Liver (tissue), 9 donors: ENCODE measurements around the gene CRISPLD2. TPM values are rescaled to one million over a fixed set of nuclear protein-coding genes. Genes with fewer than 3 reads are reported as not detected.

ENCODE experiments used
- DNase-seq: peaks from one replicate; pipeline ENCODE4 v3.0.0-alpha.2; 2017; ENCODE audit warnings: low spot score
- H3K27ac ChIP-seq, 2 donors: one replicate each; pipeline ENCODE4 v1.7.0; 2013; ENCODE audit warnings: inconsistent platforms in 2 of 2, low read length in 2 of 2, control low read depth in 1 of 2, low read depth in 1 of 2, mild to moderate bottlenecking in 1 of 2
- H3K27me3 ChIP-seq, 4 donors: one replicate each; pipeline versions ENCODE4 v1.6.1 to v1.7.0; 2013; ENCODE audit warnings: low read length in 3 of 4, inconsistent platforms in 1 of 4, mild to moderate bottlenecking in 1 of 4, moderate library complexity in 1 of 4; ENCODE audit not compliant: control insufficient read depth in 4 of 4, insufficient read depth in 4 of 4
- H3K36me3 ChIP-seq, 4 donors: one replicate each; pipeline versions ENCODE4 v1.6.1 to v1.7.0; 2013; ENCODE audit warnings: low read length in 3 of 4, mild to moderate bottlenecking in 3 of 4, low read depth in 1 of 4, moderate library complexity in 1 of 4; ENCODE audit not compliant: control insufficient read depth in 4 of 4, insufficient read depth in 3 of 4
- H3K4me1 ChIP-seq, 4 donors: one replicate each; pipeline versions ENCODE4 v1.6.1 to v1.7.0; 2013; ENCODE audit warnings: low read length in 3 of 4, mild to moderate bottlenecking in 3 of 4, moderate library complexity in 1 of 4; ENCODE audit not compliant: control insufficient read depth in 4 of 4, insufficient read depth in 4 of 4
- H3K4me3 ChIP-seq, 3 donors: one replicate each; pipeline versions ENCODE4 v1.6.1 to v1.7.0; 2013; ENCODE audit warnings: low read length in 3 of 3, control low read depth in 1 of 3, low read depth in 1 of 3, mild to moderate bottlenecking in 1 of 3
- H3K9ac ChIP-seq, 2 donors: one replicate each; pipeline ENCODE4 v1.7.0; 2013; ENCODE audit warnings: low read length in 2 of 2, mild to moderate bottlenecking in 2 of 2, moderate library complexity in 2 of 2, control low read depth in 1 of 2, low read depth in 1 of 2
- H3K9me3 ChIP-seq, 4 donors: one replicate each; pipeline versions ENCODE4 v1.6.1 to v1.7.0; 2013; ENCODE audit warnings: low read length in 3 of 4; ENCODE audit not compliant: control insufficient read depth in 4 of 4
- EGR1 ChIP-seq, 2 donors: IDR thresholded peaks; 2 replicates each; pipeline ENCODE4 v1.6.1; 2016 to 2018; ENCODE audit warnings: antibody characterized with exemption in 2 of 2, low read depth in 2 of 2
- FOXA2 ChIP-seq: IDR thresholded peaks from 2 replicates; pipeline ENCODE4 v1.6.1; 2016; ENCODE audit warnings: antibody characterized with exemption
- GABPA ChIP-seq, 2 donors: IDR thresholded peaks in 1 of 2; conservative IDR thresholded peaks in 1 of 2; 2 replicates each; pipeline ENCODE4 v1.6.1; 2016; ENCODE audit warnings: antibody characterized with exemption in 2 of 2, mild to moderate bottlenecking in 1 of 2, moderate library complexity in 1 of 2
- HNF4A ChIP-seq, 2 donors: conservative IDR thresholded peaks; 2 replicates each; pipeline ENCODE4 v1.6.1; 2016; ENCODE audit warnings: antibody characterized with exemption in 2 of 2, mild to moderate bottlenecking in 2 of 2
- HNF4G ChIP-seq: IDR thresholded peaks from 2 replicates; pipeline ENCODE4 v1.6.1; 2016; ENCODE audit warnings: antibody characterized with exemption
- JUND ChIP-seq, 2 donors: IDR thresholded peaks; 2 replicates each; pipeline ENCODE4 v1.6.1; 2016; ENCODE audit warnings: antibody characterized with exemption in 2 of 2
- NR2F2 ChIP-seq: IDR thresholded peaks from 2 replicates; pipeline ENCODE4 v1.6.1; 2016; ENCODE audit warnings: antibody characterized with exemption
- RXRA ChIP-seq, 2 donors: IDR thresholded peaks; 2 replicates each; pipeline ENCODE4 v1.6.1; 2017 to 2018; ENCODE audit warnings: antibody characterized with exemption in 2 of 2, mild to moderate bottlenecking in 1 of 2
- SP1 ChIP-seq: IDR thresholded peaks from 2 replicates; pipeline ENCODE4 v1.6.1; 2018; ENCODE audit warnings: antibody characterized with exemption, mild to moderate bottlenecking
- TAF1 ChIP-seq: conservative IDR thresholded peaks from 2 replicates; pipeline ENCODE4 v1.6.1; 2016; ENCODE audit warnings: antibody characterized with exemption, mild to moderate bottlenecking
- YY1 ChIP-seq: IDR thresholded peaks from 2 replicates; pipeline ENCODE4 v1.6.1; 2016; ENCODE audit warnings: antibody characterized with exemption, mild to moderate bottlenecking
- WGBS: extraction: QIAGEN DNeasy Blood & Tissue Kit; methylation state at CpG from one replicate; pipeline ENCODE4 v1.1.7; 2013; 5-methylcytosine and 5-hydroxymethylcytosine counted together
- polyA plus RNA-seq, 2 donors: library from polyadenylated mRNA; stranded (reverse) in 1 of 2; unstranded in 1 of 2; fragments of 200-250 nt in 1 of 2; fragments of >200 nt in 1 of 2; fragmentation: Nextera tagmentation in 1 of 2; extraction: Ambion mirVana in 1 of 2; gene quantifications; one replicate each; pipeline versions ENCODE4 v1.2.1 to v1.2.3, GENCODE V29; 2013 to 2015
- total RNA-seq, 2 donors: library from RNA; depleted of rRNA; stranded (reverse); fragments of >200 nt; gene quantifications; one replicate each; pipeline ENCODE4 v1.2.3, GENCODE V29; 2014
- TF ChIP-seq, protein P1 (sequence below): IDR thresholded peaks from 2 replicates; pipeline ENCODE4 v1.6.1; 2016; ENCODE audit warnings: antibody characterized with exemption
- TF ChIP-seq, protein P2 (sequence below): fragments of 150-350 bp; IDR thresholded peaks from 2 replicates; pipeline ENCODE4 v1.5.1; 2017; ENCODE audit warnings: improper control_type of control experiment, low read depth, low read length; ENCODE audit not compliant: missing input control
- TF ChIP-seq, protein P3 (sequence below): IDR thresholded peaks from 2 replicates; pipeline ENCODE4 v1.6.1; 2016; ENCODE audit warnings: antibody characterized with exemption
- TF ChIP-seq, protein P4 (sequence below): IDR thresholded peaks from 2 replicates; pipeline ENCODE4 v1.6.1; 2016; ENCODE audit warnings: antibody characterized with exemption, mild to moderate bottlenecking
- TF ChIP-seq, protein P5 (sequence below): IDR thresholded peaks from 2 replicates; pipeline ENCODE4 v1.6.1; 2016; ENCODE audit warnings: antibody characterized with exemption
- donor health status: healthy.
- donor health status: healthy.
- donor health status: healthy.
- donor health status: healthy.
- donor health status: healthy.

Gene CRISPLD2
- total and polyA plus RNA-seq, 4 donors = 2.6 to 14.8 (median 4.1) TPM

DNA sequence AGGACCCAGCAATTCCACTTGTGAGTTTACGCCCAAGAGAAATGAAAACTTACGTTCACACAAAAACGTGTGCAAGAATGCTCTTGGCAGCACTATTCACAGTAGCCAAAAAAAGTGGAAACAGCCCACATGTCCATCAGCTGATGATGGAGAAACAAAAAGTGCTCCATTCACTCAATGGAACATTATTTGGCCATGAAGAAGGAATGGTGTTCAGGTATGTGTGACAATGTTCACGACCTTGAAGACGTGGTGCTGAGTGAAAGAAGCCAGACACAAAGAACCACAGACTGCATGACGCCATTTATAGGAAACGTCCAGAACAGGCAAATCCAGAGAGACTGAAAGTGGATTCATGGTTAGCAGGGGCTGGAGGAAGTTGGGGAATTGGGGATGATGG is 106.7 kb downstream of the CRISPLD2 start:
- Histone ChIP-seq H3K27ac (no peak overlapping the region), H3K4me1 (peaks cover 0 to 18% (median 7%) of the 10 kb centered on the region in 4 donors), H3K9me3 (no peaks in the 10 kb centered on the region), H3K36me3 (no peaks in the 10 kb centered on the region), H3K4me3 (no peak overlapping the region), H3K9ac (no peak overlapping the region), H3K27me3 (no peaks in the 10 kb centered on the region)
- TF ChIP-seq, protein P1, sequence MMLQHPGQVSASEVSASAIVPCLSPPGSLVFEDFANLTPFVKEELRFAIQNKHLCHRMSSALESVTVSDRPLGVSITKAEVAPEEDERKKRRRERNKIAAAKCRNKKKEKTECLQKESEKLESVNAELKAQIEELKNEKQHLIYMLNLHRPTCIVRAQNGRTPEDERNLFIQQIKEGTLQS = no peak
- TF ChIP-seq, protein P2, sequence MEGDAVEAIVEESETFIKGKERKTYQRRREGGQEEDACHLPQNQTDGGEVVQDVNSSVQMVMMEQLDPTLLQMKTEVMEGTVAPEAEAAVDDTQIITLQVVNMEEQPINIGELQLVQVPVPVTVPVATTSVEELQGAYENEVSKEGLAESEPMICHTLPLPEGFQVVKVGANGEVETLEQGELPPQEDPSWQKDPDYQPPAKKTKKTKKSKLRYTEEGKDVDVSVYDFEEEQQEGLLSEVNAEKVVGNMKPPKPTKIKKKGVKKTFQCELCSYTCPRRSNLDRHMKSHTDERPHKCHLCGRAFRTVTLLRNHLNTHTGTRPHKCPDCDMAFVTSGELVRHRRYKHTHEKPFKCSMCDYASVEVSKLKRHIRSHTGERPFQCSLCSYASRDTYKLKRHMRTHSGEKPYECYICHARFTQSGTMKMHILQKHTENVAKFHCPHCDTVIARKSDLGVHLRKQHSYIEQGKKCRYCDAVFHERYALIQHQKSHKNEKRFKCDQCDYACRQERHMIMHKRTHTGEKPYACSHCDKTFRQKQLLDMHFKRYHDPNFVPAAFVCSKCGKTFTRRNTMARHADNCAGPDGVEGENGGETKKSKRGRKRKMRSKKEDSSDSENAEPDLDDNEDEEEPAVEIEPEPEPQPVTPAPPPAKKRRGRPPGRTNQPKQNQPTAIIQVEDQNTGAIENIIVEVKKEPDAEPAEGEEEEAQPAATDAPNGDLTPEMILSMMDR = no peak
- TF ChIP-seq YY1 (no peak), SP1 (no peak), RXRA (IDR thresholded peaks at IDR 0.05) (no peak), TAF1 (no peak), EGR1 (IDR thresholded peaks at IDR 0.05; ENCODE audit: low read depth in 2 of 2) (no peak), GABPA (IDR thresholded peaks at IDR 0.05 in 1 of 2, conservative IDR thresholded peaks at IDR 0.05 in 1 of 2) (no peak), HNF4G (no peak), NR2F2 (no peak), HNF4A (conservative IDR thresholded peaks at IDR 0.05) (no peak), JUND (IDR thresholded peaks at IDR 0.05) (no peak), FOXA2 (no peak)
- TF ChIP-seq, protein P3, sequence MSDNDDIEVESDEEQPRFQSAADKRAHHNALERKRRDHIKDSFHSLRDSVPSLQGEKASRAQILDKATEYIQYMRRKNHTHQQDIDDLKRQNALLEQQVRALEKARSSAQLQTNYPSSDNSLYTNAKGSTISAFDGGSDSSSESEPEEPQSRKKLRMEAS = no peak
- TF ChIP-seq, protein P4, sequence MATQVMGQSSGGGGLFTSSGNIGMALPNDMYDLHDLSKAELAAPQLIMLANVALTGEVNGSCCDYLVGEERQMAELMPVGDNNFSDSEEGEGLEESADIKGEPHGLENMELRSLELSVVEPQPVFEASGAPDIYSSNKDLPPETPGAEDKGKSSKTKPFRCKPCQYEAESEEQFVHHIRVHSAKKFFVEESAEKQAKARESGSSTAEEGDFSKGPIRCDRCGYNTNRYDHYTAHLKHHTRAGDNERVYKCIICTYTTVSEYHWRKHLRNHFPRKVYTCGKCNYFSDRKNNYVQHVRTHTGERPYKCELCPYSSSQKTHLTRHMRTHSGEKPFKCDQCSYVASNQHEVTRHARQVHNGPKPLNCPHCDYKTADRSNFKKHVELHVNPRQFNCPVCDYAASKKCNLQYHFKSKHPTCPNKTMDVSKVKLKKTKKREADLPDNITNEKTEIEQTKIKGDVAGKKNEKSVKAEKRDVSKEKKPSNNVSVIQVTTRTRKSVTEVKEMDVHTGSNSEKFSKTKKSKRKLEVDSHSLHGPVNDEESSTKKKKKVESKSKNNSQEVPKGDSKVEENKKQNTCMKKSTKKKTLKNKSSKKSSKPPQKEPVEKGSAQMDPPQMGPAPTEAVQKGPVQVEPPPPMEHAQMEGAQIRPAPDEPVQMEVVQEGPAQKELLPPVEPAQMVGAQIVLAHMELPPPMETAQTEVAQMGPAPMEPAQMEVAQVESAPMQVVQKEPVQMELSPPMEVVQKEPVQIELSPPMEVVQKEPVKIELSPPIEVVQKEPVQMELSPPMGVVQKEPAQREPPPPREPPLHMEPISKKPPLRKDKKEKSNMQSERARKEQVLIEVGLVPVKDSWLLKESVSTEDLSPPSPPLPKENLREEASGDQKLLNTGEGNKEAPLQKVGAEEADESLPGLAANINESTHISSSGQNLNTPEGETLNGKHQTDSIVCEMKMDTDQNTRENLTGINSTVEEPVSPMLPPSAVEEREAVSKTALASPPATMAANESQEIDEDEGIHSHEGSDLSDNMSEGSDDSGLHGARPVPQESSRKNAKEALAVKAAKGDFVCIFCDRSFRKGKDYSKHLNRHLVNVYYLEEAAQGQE = no peak
- TF ChIP-seq, protein P5, sequence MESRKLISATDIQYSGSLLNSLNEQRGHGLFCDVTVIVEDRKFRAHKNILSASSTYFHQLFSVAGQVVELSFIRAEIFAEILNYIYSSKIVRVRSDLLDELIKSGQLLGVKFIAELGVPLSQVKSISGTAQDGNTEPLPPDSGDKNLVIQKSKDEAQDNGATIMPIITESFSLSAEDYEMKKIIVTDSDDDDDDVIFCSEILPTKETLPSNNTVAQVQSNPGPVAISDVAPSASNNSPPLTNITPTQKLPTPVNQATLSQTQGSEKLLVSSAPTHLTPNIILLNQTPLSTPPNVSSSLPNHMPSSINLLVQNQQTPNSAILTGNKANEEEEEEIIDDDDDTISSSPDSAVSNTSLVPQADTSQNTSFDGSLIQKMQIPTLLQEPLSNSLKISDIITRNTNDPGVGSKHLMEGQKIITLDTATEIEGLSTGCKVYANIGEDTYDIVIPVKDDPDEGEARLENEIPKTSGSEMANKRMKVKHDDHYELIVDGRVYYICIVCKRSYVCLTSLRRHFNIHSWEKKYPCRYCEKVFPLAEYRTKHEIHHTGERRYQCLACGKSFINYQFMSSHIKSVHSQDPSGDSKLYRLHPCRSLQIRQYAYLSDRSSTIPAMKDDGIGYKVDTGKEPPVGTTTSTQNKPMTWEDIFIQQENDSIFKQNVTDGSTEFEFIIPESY = no peak
- DNase-seq = no peak
- WGBS = 67% methylated on average over 7 of the region's 7 CpGs
